ENCODE data around the gene PDCD6IP.

DNA sequence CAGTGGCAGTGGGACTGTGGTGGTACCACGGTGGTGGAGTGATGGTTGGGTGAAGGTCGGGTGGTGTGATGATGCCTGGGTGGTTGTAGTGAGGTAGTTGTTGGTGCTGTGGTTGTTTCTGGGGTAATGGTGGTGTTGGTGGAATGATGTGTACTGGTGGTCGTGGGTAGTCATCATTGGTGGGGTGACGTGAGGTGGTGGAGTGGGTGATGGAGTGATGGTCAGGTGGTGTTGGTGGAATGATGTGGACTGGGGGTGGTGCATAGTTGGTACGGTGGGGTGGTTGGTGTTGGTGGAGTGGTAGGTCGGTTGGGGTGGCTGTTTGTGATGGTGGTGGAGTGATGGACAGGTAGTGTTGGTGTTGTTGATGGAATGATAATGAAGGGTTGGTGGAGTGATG is 87.1 kb downstream of the PDCD6IP start:
- TF ChIP-seq, protein P1, sequence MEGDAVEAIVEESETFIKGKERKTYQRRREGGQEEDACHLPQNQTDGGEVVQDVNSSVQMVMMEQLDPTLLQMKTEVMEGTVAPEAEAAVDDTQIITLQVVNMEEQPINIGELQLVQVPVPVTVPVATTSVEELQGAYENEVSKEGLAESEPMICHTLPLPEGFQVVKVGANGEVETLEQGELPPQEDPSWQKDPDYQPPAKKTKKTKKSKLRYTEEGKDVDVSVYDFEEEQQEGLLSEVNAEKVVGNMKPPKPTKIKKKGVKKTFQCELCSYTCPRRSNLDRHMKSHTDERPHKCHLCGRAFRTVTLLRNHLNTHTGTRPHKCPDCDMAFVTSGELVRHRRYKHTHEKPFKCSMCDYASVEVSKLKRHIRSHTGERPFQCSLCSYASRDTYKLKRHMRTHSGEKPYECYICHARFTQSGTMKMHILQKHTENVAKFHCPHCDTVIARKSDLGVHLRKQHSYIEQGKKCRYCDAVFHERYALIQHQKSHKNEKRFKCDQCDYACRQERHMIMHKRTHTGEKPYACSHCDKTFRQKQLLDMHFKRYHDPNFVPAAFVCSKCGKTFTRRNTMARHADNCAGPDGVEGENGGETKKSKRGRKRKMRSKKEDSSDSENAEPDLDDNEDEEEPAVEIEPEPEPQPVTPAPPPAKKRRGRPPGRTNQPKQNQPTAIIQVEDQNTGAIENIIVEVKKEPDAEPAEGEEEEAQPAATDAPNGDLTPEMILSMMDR (IDR thresholded peaks at IDR 0.05), result no peak
- no peak for TF ChIP-seq POLR2A (IDR thresholded peaks at IDR 0.05)

Data from body of pancreas (tissue), 4 donors.